Measurements from ENCODE around the gene SYNPR. TPM values are rescaled to one million over a fixed set of nuclear protein-coding genes. Genes with fewer than 3 reads are reported as not detected.

The SYNPR gene
- total and polyA plus RNA-seq, 8 donors, result 0.13 to 0.42 (median 0.20) TPM; not detected in 4

DNA sequence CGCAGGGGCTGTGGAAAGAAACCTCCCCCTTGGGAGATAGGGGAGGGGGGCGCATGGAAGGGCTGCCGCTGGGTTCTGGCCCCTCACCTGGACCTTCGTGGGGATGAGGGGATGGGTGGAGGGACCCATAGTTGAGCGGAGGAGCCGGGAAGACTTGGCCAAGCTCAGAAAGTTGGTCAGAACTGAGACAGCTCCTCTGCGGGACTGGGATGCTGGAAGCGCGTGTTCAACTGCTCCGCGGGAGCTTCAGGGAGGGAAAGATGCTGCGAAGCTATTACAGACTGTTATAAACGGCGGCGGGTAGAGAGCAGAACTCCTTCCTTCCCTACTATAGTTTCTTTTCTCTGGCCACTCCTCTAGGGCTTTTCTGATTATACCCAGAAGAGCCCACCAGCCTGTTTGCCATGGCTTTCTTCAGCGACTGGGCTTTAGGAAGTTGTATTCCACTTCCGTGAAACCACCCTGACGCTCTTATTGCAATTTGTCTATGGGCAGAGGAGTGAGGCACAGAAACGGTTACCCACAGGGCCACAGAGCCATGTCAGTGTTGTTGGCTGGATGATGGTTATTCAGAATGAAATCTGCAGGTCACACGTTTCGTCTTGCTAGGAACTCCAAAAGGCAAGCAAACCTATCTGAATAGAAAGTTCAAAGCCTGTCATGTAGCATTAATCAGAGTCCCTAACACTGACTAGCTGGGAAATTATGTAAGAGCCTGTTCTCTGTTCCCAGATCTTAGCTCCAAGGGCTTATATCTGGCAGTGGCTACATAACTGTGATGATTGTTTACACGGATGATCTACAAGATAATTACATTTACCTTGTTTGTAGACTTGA, 1.1 kb downstream of the SYNPR start:
- Histone ChIP-seq H3K4me3 (no peak overlapping the region), H3K27ac (no peak overlapping the region), H3K27me3 (peaks cover 25 to 45% of the 10 kb centered on the region in 2 donors), H3K9me3 (peaks cover 0 to 2% of the 10 kb centered on the region in 2 donors), H3K36me3 (no peaks in the 10 kb centered on the region), H3K4me1 (no peaks in the 10 kb centered on the region)
- no peak for ATAC-seq
- DNase-seq, result no peak
- intact Hi-C loops (cut with DNase I), result no loop called here
- TF ChIP-seq, protein P1, sequence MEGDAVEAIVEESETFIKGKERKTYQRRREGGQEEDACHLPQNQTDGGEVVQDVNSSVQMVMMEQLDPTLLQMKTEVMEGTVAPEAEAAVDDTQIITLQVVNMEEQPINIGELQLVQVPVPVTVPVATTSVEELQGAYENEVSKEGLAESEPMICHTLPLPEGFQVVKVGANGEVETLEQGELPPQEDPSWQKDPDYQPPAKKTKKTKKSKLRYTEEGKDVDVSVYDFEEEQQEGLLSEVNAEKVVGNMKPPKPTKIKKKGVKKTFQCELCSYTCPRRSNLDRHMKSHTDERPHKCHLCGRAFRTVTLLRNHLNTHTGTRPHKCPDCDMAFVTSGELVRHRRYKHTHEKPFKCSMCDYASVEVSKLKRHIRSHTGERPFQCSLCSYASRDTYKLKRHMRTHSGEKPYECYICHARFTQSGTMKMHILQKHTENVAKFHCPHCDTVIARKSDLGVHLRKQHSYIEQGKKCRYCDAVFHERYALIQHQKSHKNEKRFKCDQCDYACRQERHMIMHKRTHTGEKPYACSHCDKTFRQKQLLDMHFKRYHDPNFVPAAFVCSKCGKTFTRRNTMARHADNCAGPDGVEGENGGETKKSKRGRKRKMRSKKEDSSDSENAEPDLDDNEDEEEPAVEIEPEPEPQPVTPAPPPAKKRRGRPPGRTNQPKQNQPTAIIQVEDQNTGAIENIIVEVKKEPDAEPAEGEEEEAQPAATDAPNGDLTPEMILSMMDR (IDR thresholded peaks at IDR 0.05), result no peak

DNA sequence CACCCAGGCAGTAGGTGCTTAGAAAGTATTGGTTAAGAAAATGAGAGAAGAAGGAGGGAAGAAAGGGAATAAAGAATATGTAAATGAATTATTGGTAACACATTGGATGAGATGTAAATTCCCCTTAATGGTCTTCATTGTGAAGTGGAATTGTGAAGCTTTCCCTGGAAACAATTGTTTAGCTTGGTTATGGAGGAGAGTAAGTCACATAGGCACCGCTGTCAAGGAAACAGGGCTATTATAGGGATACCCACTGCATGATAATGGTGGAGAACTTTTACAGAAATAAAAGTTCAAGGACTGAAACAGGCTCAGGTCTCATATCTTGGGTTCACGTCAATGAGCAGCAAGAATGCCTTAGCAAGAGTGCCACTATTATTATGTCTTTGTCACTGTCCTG, 9.5 kb downstream of the SYNPR start:
- no peaks in the 10 kb centered on the region for H3K4me1 ChIP-seq
- H3K36me3 ChIP-seq, result no peaks in the 10 kb centered on the region
- TF ChIP-seq, protein P1 (IDR thresholded peaks at IDR 0.05), result no peak
- ATAC-seq, result no peak
- no peaks in the 10 kb centered on the region for H3K9me3 ChIP-seq
- no peak overlapping the region for H3K27ac ChIP-seq
- no peak for DNase-seq
- intact Hi-C loops (cut with DNase I), result no loop called here
- H3K27me3 ChIP-seq, result no peaks in the 10 kb centered on the region
- H3K4me3 ChIP-seq, result no peak overlapping the region

DNA sequence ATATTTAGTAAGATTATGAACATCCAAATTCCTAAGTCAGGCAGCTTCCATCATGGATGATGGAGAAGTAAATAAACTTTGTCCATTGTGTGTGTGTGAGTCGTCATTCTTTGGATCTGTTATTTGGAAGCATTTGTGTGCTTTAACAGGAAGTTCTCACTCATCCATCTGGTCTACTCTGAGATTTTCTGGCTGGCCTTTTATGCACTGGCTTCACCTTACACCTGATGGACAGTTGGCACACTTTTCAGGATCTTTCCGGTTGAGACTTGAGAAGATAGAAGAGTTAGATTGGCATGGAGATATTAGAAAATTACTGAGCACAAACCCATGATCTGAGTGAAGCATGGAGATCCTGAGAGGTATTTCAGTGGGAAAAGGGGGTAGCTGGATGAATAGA, 12.6 kb downstream of the SYNPR start:
- ATAC-seq, result no peak
- intact Hi-C loops (cut with DNase I), result no loop called here

DNA sequence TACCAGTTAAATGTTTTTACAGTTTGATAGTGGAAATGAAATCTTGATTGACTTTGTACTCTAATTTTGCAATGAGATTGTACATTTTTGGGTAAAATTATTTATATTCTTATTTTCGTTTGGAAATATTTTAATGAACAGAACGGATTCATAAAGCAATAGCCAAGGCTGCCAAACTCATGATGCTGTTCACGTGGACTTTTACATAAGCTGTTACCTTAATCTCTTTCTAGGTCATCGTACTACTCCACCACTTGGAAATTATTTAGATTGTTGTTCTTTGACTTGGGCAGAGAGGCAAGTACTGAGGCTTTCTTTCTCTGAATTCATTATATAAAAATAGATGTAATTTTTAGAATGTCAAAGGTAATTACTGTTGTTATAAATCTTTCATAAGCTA, 16.2 kb downstream of the SYNPR start:
- no peaks in the 10 kb centered on the region for H3K27me3 ChIP-seq
- intact Hi-C loops (cut with DNase I), result no loop called here
- peaks cover 0 to 6% of the 10 kb centered on the region in 2 donors for H3K9me3 ChIP-seq
- TF ChIP-seq, protein P1 (IDR thresholded peaks at IDR 0.05), result no peak
- ATAC-seq, result no peak
- H3K4me3 ChIP-seq, result no peak overlapping the region
- no peaks in the 10 kb centered on the region for H3K36me3 ChIP-seq
- no peak overlapping the region for H3K27ac ChIP-seq
- no peaks in the 10 kb centered on the region for H3K4me1 ChIP-seq
- DNase-seq, result no peak

More for the DNA sequence above, 12.6 kb downstream of the SYNPR start:
- H3K27me3 ChIP-seq, result no peaks in the 10 kb centered on the region
- H3K9me3 ChIP-seq, result no peaks in the 10 kb centered on the region
- H3K36me3 ChIP-seq, result no peaks in the 10 kb centered on the region
- H3K4me3 ChIP-seq, result no peak overlapping the region
- H3K27ac ChIP-seq, result no peak overlapping the region
- no peak for DNase-seq
- H3K4me1 ChIP-seq, result no peaks in the 10 kb centered on the region
- TF ChIP-seq, protein P1 (IDR thresholded peaks at IDR 0.05), result no peak

DNA sequence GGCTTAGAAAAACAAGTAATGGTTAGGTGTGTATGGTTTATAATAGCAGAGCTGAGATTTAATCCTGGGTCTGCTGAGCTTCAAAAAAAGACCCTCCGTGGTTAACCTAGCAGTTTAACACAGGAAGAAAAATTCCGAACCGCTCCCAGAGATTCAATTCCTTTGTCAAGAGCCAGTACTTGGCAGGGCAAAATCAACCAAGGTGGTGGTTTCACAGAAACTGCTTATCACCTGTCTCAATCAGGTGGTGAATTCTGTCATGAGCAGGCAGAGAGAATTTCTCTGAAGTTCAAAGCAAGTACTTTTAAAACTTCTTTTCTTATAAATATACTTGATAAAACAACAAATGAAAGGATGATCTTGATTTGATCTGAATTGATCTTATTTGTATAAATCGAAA, 17.2 kb downstream of the SYNPR start:
- TF ChIP-seq, protein P1 (IDR thresholded peaks at IDR 0.05), result no peak
- Histone ChIP-seq H3K4me1 (no peaks in the 10 kb centered on the region), H3K27ac (no peak overlapping the region), H3K4me3 (no peak overlapping the region), H3K27me3 (no peaks in the 10 kb centered on the region), H3K9me3 (peaks cover 0 to 6% of the 10 kb centered on the region in 2 donors), H3K36me3 (no peaks in the 10 kb centered on the region)
- intact Hi-C loops (cut with DNase I), result no loop called here
- ATAC-seq, result peak; percentile 35
- DNase-seq, result peak in 1 of 4 donors; percentile 3

Measured in left lung (tissue), 10 donors.